ENCODE results near the gene NVL.
A peak's percentile ranks its signal among the peaks of the same experiment; 100 is the strongest.

NVL gene

GRCh38 chr1:224282140-224282539 lies 47.8 kb downstream of the NVL start:
- DNase-seq (ENCODE audit: low spot score), result no peak

- no peak for DNase-seq (ENCODE audit: low spot score)
Measured at GRCh38 chr1:224276771-224277487, 53.0 kb downstream of the NVL start.

- no peak for DNase-seq (ENCODE audit: low spot score)
Measured at GRCh38 chr1:224274970-224275626, 54.9 kb downstream of the NVL start.

DNA sequence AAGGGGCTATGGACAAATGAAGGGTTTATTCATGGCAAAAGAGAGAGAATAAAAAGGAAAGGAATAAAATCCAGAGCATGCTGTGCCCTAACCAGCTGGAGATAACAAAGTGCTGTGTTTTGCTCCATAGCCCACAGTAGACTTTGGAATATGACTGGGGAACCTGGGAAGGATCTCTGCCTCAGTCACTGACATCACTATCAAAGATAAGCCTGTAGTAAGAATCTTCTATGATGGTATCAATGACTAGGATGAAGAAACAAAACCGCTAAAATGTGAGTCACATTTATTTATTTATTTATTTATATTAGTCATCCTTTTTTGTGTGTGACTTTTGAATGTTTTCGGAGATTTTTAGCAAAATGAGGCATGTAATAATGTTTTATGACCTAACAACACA lies 56.3 kb downstream of the NVL start:
- peak; percentile 15 for DNase-seq (ENCODE audit: low spot score)

DNA sequence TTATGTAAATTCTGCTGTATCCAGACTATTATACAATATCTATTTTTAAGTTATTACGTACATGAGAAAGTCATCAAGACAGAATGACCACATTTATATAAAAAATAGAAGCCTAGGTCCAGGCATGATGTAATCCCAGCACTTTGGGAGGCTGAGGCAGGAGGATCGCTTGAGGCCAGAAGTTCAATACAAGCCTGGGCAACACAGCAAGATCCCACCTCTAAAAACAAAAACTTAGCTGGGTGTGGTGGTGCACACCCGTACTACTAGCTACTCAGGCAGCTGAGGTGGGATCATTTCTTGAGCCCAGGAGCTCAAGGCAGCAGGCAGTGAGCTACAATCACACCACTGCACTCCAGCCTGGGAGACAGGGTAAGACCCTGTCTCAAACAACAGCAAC lies 58.9 kb downstream of the NVL start:
- DNase-seq (ENCODE audit: low spot score), result no peak

GRCh38 chr1:224267925-224268324 lies 62.0 kb downstream of the NVL start:
- DNase-seq (ENCODE audit: low spot score), result peak; percentile 30

- DNase-seq (ENCODE audit: low spot score), result no peak
Measured at GRCh38 chr1:224266915-224267856, 62.8 kb downstream of the NVL start.

DNA sequence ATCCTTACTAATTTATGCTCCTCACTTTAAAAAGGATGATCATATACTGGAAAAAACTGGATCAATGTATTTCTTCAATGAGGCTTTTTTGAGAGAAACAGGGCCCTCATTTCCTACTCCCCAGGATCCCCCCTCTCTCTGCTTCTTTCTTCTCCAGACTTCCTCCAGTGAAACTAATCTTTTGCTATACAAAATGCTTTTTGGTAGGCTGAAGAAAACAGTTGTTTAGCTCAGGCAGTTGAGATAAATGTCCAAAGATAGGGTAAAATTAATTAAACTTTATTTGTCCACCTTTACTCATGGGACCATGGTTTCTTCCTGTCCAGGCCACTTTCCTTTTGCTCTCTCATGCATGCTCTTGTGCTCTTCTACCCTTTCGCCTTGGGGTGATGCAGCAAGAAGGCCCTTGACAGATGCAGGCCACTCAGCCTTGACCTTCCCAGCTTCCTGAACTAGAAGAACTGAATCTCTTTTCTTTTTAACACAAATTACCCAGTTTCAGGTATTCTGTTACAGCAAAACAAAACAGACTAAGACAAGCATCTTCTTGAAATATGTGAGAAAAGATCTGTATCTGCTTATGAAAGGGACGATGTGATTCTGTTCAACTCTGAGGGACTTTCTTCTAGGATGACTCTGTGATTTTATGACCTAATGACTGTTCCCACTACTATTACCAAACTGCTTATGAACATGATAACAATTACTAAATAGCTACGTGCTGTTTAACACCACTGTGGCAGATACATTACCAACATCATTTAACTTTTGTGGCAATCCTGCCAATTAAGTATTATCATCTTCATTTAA lies 63.7 kb downstream of the NVL start:
- peak; percentile 14 for DNase-seq (ENCODE audit: low spot score)

DNA sequence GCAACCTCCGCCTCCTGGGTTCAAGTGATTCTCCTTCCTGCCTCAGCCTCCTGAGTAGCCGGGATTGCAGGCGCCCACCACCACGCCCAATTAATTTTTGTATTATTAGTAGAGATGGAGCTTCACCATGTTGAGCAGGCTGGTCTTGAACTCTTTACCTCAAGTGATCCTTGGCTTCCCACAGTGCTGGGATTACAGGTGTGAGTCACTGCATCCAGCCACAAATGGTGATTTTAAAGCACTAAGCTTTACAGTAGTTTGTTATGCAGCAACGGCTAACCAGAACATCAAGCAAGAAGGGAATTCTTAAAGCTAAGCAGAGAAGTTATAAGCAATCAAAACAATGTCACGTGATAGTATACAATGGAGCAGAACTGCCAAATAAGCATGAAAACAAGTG lies 65.7 kb downstream of the NVL start:
- no peak for DNase-seq (ENCODE audit: low spot score)

DNA sequence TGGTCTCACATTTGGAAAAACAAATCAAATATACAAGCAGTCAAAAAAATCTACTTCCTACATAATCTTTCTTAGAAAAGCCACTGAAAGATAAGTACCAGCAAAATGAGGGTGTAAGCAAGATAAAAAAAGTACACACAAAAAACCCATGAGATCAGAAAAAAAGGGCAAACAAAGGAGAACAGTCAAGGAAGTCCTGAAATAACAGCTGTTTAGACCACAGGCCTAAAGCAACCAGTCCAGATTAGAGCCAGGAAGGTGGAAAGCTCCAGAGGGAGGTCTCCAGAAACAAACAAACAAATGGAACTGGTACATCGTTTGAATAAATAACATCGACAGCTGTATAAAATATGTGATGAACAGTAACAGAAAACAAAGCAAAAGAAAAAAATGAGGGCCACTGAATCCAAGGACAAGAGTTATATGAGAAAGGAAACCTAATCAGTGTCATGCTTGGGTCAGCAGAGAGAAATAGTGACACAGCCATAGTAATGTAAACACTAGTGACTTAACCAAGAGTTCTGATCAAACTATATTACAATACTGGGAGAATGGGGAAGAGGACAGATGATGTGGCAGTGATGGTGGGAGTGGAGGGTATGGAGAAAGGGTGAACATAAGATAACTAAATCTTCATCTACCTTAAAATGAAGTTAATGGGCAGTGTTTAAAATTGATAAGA lies 67.5 kb downstream of the NVL start:
- no peak for DNase-seq (ENCODE audit: low spot score)

DNA sequence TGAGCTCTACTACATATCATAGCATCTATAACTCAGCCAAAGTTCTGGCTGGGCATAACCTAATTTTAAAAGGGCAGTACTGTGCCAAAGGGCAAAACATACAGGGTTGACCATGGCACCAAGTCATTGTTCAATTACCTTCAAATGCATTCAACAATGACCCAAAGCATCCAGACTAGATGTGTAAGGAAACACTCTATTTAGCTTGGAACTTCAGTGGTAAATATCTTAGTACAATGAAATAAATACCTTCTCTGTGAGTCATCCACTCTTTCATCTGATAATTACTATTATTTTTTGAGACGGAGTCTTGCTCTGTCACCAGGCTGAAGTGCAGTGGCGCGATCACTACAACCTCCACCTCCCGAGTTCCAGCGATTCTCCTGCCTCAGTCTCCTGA lies 70.0 kb downstream of the NVL start:
- DNase-seq (ENCODE audit: low spot score), result peak; percentile 23

DNA sequence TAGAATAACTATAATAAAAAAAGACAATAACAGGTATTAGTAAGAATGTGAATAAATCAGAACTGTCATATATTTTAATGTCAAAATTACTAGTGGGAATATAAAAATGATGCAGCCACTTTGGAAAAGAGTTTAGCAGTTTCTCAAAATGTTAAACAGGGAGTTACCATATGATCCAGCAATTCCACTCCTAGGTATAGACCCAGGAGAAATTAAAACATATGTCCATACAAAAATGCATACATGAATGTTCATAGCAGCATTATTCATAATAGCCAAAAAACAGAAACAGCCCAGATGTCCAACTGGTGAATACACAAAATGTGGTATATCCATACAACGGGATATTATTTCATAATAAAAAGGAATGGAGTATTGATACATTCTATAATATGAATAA lies 71.6 kb downstream of the NVL start:
- DNase-seq (ENCODE audit: low spot score), result no peak

- no peak for DNase-seq (ENCODE audit: low spot score)
Measured at GRCh38 chr1:224256640-224257039, 73.3 kb downstream of the NVL start.

DNA sequence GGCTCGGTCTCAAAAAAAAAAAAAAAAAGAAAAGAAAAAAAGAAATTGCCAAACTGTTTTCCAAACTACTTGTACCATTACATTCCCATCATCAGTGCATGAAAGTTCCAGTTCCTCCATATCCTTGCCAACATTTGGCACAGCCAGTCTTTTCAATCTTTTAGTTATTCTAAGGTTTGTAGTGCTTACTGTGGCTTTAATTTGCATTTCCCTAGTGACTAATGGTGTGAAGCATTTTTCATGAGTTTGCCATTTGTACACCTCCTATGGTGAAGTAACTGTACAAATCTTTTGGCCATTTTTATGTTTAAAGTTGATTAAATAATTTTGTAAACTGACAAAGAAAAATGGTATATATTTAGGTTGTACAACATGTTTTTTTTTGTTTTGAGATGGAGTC lies 76.3 kb downstream of the NVL start:
- DNase-seq (ENCODE audit: low spot score), result peak; percentile 34

DNA sequence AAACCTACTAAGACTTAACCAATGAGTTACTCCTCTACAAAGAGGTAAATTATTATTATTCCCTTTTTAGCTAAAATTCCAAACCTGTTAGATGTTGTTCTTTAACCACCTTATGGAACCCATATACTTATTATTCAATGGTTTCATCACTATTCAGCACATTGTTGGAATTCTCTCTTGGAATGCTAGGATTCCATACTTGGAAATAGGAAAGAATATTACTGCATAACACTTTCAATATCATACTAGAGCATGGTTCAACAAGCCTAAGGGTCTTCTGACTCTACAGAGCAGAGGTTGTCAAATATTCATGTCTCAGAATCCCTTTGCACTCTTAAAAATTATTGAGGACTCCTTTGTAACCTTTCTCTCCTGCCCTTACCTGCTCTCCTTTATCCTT lies 77.5 kb downstream of the NVL start:
- DNase-seq (ENCODE audit: low spot score), result no peak

- DNase-seq (ENCODE audit: low spot score), result no peak
Measured at GRCh38 chr1:224251741-224252146, 78.2 kb downstream of the NVL start.

DNA sequence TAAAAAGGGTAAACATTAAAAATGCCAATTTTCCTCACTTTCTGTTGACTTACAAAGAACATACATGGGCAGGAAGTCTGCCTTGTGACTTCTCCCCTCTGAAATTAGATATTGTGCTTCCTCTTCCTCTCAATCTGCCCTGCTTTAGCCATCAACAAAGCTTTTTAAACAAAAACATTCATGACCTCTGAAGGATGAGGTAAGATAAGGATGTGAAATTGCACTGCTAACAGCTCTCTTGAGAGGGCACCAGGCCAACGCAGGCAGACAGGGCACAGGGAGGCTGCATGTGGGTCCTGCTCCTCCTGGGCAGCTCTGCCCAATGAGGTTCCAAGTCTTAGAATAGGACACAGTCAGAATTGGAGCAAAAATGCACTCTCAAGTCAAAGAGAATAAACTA lies 84.8 kb downstream of the NVL start:
- peak; percentile 27 for DNase-seq (ENCODE audit: low spot score)

DNA sequence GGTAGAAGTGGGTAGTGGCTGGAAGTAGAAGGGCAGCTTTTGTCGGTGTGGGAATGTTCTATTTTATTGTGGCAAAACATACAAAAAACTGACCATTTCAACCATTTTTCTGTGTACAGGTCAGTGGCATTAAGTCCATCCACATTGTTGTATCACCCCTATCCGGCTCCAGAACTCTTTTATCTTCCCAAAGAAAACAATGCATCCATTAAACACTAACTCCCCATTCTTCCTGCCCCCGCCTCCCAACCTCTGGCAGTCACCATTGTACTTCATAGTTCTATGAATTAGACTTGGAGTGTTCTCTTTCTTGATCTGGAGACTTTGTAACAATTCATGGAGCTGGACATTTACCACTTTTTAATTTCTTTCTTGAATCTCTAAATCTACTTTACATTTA lies 91.2 kb downstream of the NVL start:
- no peak for DNase-seq (ENCODE audit: low spot score)

DNA sequence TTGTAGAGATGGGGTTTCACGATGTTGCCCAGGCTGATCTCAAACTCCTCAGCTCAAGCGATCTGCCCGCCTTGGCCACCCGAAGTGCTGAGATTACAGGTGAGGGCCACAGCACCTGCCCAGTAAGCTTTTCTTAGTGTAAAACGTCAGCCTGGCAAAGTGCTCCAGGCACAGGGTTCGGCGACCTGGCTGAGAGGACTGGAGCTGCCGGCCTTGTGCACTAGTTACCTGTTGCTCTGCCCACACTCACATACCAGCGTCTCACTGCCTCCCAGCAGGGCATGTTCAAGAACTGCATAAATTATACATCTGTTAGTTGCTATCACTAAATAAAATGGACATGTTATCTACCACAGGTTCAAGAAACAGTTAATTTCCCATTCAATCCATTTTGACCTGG lies 91.8 kb downstream of the NVL start:
- DNase-seq (ENCODE audit: low spot score), result no peak

DNA sequence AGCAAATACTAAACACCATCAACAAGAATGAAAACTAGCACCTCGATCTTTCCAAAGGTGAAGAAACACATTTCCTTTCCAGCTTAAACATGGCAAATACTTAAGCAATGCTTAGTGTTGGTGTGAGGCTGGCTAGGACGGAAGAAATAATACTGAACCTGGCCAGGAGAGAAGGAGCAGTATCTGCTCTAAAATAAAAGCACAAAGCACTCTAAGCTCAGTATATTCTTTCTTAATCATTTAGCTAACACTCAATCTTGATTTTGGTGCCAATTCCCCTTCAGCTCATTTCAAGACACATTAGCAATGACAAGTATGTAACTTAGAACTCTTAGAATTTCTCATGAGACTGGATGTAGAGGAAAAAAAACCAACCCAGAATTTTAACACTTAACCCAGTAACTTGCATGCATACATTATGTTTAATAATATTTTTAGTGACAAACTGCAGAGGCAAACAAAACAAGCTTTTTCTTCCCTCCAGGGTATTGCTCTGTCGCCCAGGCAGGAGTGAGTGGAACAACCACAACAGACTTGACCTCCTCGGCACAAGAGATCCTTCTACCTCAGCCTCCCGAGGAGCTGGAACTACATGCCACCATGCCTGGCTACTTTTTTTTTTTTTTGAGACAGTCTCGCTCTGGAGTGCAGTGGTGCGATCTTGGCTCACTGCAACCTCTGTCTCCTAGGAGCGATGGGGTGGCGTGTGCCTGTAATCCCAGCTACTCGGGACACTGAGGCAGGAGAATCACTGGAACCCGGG lies 92.7 kb downstream of the NVL start:
- DNase-seq (ENCODE audit: low spot score), result no peak
